ENCODE data around the gene KIF12.

The KIF12 gene

GRCh38 chr9:114105236-114105635 lies 6.1 kb upstream of the KIF12 start:
- no peak for DNase-seq

- no peak for DNase-seq
Measured at GRCh38 chr9:114102484-114102883, 3.4 kb upstream of the KIF12 start.

- no peak for DNase-seq
Measured at GRCh38 chr9:114100536-114100935, 1.4 kb upstream of the KIF12 start.

- no peak for DNase-seq
Measured at GRCh38 chr9:114099669-114100270, 678 bp upstream of the KIF12 start.

- no peak for DNase-seq
Measured at GRCh38 chr9:114098021-114098935, 814 bp downstream of the KIF12 start.

GRCh38 chr9:114097613-114098020 lies 1.5 kb downstream of the KIF12 start:
- DNase-seq: no peak

- DNase-seq: no peak
Measured at GRCh38 chr9:114096866-114097612, 2.1 kb downstream of the KIF12 start.

- DNase-seq: no peak
Measured at GRCh38 chr9:114096041-114096511, 3.0 kb downstream of the KIF12 start.

- no peak for DNase-seq
Measured at GRCh38 chr9:114094971-114095370, 4.1 kb downstream of the KIF12 start.

- DNase-seq: no peak
Measured at GRCh38 chr9:114093761-114094505, 5.2 kb downstream of the KIF12 start.

- DNase-seq: no peak
Measured at GRCh38 chr9:114093031-114093471, 6.0 kb downstream of the KIF12 start.

- no peak for DNase-seq
Measured at GRCh38 chr9:114092336-114092735, 6.8 kb downstream of the KIF12 start.

- DNase-seq: no peak
Measured at GRCh38 chr9:114091711-114092110, 7.4 kb downstream of the KIF12 start.

- DNase-seq: no peak
Measured at GRCh38 chr9:114090798-114091197, 8.3 kb downstream of the KIF12 start.

GRCh38 chr9:114089206-114089840 lies 9.8 kb downstream of the KIF12 start:
- no peak for DNase-seq

- no peak for DNase-seq
Measured at GRCh38 chr9:114088571-114089170, 10.4 kb downstream of the KIF12 start.

- no peak for DNase-seq
Measured at GRCh38 chr9:114087721-114088120, 11.4 kb downstream of the KIF12 start.

GRCh38 chr9:114086607-114087006 lies 12.5 kb downstream of the KIF12 start:
- DNase-seq: no peak

GRCh38 chr9:114086009-114086408 lies 13.1 kb downstream of the KIF12 start:
- DNase-seq: no peak

- DNase-seq: no peak
Measured at GRCh38 chr9:114085387-114085789, 13.7 kb downstream of the KIF12 start.

GRCh38 chr9:114084282-114085073 lies 14.6 kb downstream of the KIF12 start:
- no peak for DNase-seq
